GM12878 (cell line): ENCODE data around the gene RALB. TPM values are rescaled to one million over a fixed set of nuclear protein-coding genes. Genes with fewer than 3 reads are reported as not detected.

Experiments
- ATAC-seq: fragments of 200-7000 bp; cut with Tn5 transposase; 3 replicates; pipeline ENCODE4 v1.9.1; 2020; ENCODE audit warnings: mild to moderate bottlenecking, moderate library complexity
- BruUV-seq: library from RNA; stranded (reverse); fragments of 400-500 nt; replicated peaks from 2 replicates; lab custom pipeline; 2021; lab: Mats Ljungman, UMichigan
- CTCF ChIA-PET: fragments of 300-600 bp; sonication (Branson Sonifier 250); formaldehyde crosslinking; extraction: SDS; loops from one replicate; lab custom pipeline; 2021; ENCODE audit warnings: inconsistent platforms; lab: Yijun Ruan, JAX
- POLR2A ChIA-PET: fragments of 350-600 bp; formaldehyde crosslinking; extraction: SDS; loops from one replicate; lab custom pipeline; 2021; ENCODE audit warnings: inconsistent platforms; lab: Charles Lee
- RAD21 ChIA-PET: fragments of 300-600 bp; sonication (Branson Sonifier 250); formaldehyde crosslinking; loops from one replicate; lab custom pipeline; 2023; ENCODE audit warnings: antibody characterized with exemption; ENCODE audit not compliant: unreplicated experiment; lab: Charles Lee
- SMC1A ChIA-PET: fragments of 300-600 bp; sonication (Branson Sonifier 250); formaldehyde crosslinking; loops from one replicate; lab custom pipeline; 2023; ENCODE audit not compliant: unreplicated experiment, uncharacterized antibody; lab: Charles Lee
- DNase-seq: peaks from one replicate; pipeline ENCODE4 v3.0.0-alpha.2; 2011; ENCODE audit warnings: low read depth, low spot score
- FAIRE-seq: peaks from 3 replicates; lab custom pipeline; 2011; peaks lifted over from hg19 to GRCh38; lab: Jason Lieb, UNC
- H2AFZ ChIP-seq: 2 replicates; pipeline ENCODE4 v1.6.0; 2011; ENCODE audit warnings: low read depth, low read length, control low read depth; ENCODE audit not compliant: control insufficient read depth
- H3K27ac ChIP-seq: 2 replicates; pipeline ENCODE4 v1.5.1; 2011; ENCODE audit warnings: control low read depth; ENCODE audit not compliant: control insufficient read depth, insufficient read depth
- H3K27me3 ChIP-seq, 2 experiments: replicated peaks in 1 of 2; 2 replicates each; pipeline versions ENCODE4 v1.6.0 to v1.6.1; 2011; ENCODE audit warnings: low read length in 1 of 2; ENCODE audit not compliant: control insufficient read depth in 2 of 2, insufficient read depth in 2 of 2
- H3K36me3 ChIP-seq, 2 experiments: 2 replicates each; pipeline ENCODE4 v1.5.1; 2011; ENCODE audit warnings: low read length in 1 of 2; ENCODE audit not compliant: control insufficient read depth in 2 of 2, insufficient read depth in 2 of 2
- H3K4me1 ChIP-seq: 2 replicates; pipeline ENCODE4 v1.6.1; 2011; ENCODE audit warnings: mild to moderate bottlenecking, low read length, moderate library complexity, mixed read lengths; ENCODE audit not compliant: control insufficient read depth, insufficient read depth
- H3K4me2 ChIP-seq: 2 replicates; pipeline ENCODE4 v1.6.0; 2011; ENCODE audit warnings: control low read depth; ENCODE audit not compliant: control insufficient read depth, insufficient read depth
- H3K4me3 ChIP-seq: fragments of 200-600 bp; sonication (generic); 2 replicates; pipeline ENCODE4 v1.5.1; 2016
- H3K79me2 ChIP-seq: 2 replicates; pipeline ENCODE4 v1.6.0; 2011; ENCODE audit warnings: low read length; ENCODE audit not compliant: control insufficient read depth, insufficient read depth
- H3K9ac ChIP-seq: 2 replicates; pipeline ENCODE4 v1.8.0; 2011; ENCODE audit warnings: low read length, control low read depth, mixed read lengths; ENCODE audit not compliant: control insufficient read depth, insufficient read depth
- H3K9me3 ChIP-seq: replicated peaks from 3 replicates; pipeline ENCODE4 v1.5.1; 2011; ENCODE audit warnings: mild to moderate bottlenecking, low read length; ENCODE audit not compliant: control insufficient read depth, insufficient read depth
- H4K20me1 ChIP-seq: 2 replicates; pipeline ENCODE4 v1.6.0; 2011; ENCODE audit not compliant: control insufficient read depth, insufficient read depth
- BCL11A ChIP-seq: IDR thresholded peaks from 2 replicates; pipeline ENCODE4 v1.6.1; 2011; ENCODE audit warnings: low read depth, low read length
- IRF4 ChIP-seq: IDR thresholded peaks from 2 replicates; pipeline ENCODE4 v1.6.1; 2011; ENCODE audit warnings: low read depth, low read length
- MEF2A ChIP-seq: IDR thresholded peaks from 2 replicates; pipeline ENCODE4 v1.6.1; 2011; ENCODE audit warnings: low read depth, mild to moderate bottlenecking, low read length, moderate library complexity; ENCODE audit not compliant: insufficient read depth
- SMARCA5 ChIP-seq: fragments of 450-650 bp; IDR thresholded peaks from 2 replicates; pipeline ENCODE4 v1.6.1; 2017; ENCODE audit warnings: mild to moderate bottlenecking
- SPI1 ChIP-seq: IDR thresholded peaks from 2 replicates; pipeline ENCODE4 v1.6.1; 2011; ENCODE audit warnings: low read depth, mild to moderate bottlenecking, low read length, moderate library complexity, borderline replicate concordance; ENCODE audit not compliant: insufficient read depth
- TCF3 ChIP-seq: IDR thresholded peaks from 2 replicates; pipeline ENCODE4 v1.6.1; 2012; ENCODE audit warnings: low read depth, mild to moderate bottlenecking, low read length, borderline replicate concordance; ENCODE audit not compliant: insufficient read depth
- WGBS: methylation state at CpG from one replicate; pipeline ENCODE4 v1.1.6; 2016; ENCODE audit warnings: low lambda C conversion rate; ENCODE audit not compliant: insufficient replicate concordance, insufficient coverage; ENCODE audit errors: missing lambda C conversion rate; 5-methylcytosine and 5-hydroxymethylcytosine counted together
- in situ Hi-C: fragments of 300-500 bp; cut with MboI; formaldehyde crosslinking; loops from 9 replicates; pipeline ENCODE4 v1.14.3; 2018; ENCODE audit warnings: mixed read lengths
- intact Hi-C: fragments of 100-400 bp; cut with micrococcal nuclease; formaldehyde crosslinking; loops from one replicate; pipeline ENCODE4 v1.14.2; 2022; ENCODE audit not compliant: unreplicated experiment
- polyA plus RNA-seq, 11 experiments: library from polyadenylated mRNA; depleted of rRNA in 4 of 11; unstranded in 6 of 11; stranded (reverse) in 5 of 11; fragments of >200 nt; fragmentation: Nextera tagmentation in 4 of 11; fragmentation: Illumina TruSeq in 1 of 11; extraction: Ambion mirVana in 4 of 11; extraction: Trizol in 1 of 11; gene quantifications; 1 replicate in 1 of 11; 2 replicates in 10 of 11; pipeline versions ENCODE4 v1.2.1 to v1.2.3, GENCODE V29; 2011 to 2016; ENCODE audit warnings: inconsistent platforms in 2 of 11, missing spikeins in 2 of 11, low read depth in 1 of 11
- total RNA-seq, 4 experiments: library from RNA; depleted of rRNA in 3 of 4; stranded (reverse); fragments of >200 nt in 3 of 4; fragmentation: Illumina TruSeq in 1 of 4; extraction: Trizol in 1 of 4; gene quantifications; 2 replicates each; pipeline versions ENCODE4 v1.2.1 to v1.2.3, GENCODE V29; 2013 to 2021

RALB gene
- total and polyA plus RNA-seq, 10 of the 15 experiments (the other 5 are each of a cell fraction or from before 2014, with no cell fraction given) = 8.3 to 54.0 (median 24.2) TPM

DNA sequence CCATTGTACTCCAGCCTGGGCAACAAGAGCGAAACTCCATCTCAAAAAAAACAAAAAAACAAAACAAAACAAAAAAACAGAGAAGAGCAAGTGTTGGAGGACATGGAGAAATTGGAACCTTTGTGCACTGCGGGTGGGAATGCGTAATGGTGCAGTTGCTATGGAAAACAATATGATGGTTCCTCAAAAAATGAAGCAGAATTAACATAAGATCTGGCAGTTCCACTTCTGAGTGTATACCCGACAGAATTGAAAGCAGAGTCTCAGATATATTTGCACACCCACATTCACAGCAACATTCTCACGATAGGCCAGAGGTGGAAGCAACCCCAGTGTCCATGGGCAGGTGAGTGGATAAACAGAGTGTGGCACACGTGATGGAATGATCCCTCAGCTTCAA is 11.0 kb upstream of the RALB start:
- CTCF ChIA-PET = no interaction called here
- no peaks in the 10 kb centered on the region; the same call in 1 of the 2 replicates for H3K4me1 ChIP-seq
- DNase-seq (no peak), FAIRE-seq (no peak), ATAC-seq (no peak)
- no peaks in the 10 kb centered on the region for H3K27me3 ChIP-seq
- no peak overlapping the region for H3K9ac ChIP-seq
- SMC1A ChIA-PET = no interaction called here
- peaks cover 9% of the 10 kb centered on the region; the same call in 2 of the 3 replicates for H3K9me3 ChIP-seq
- POLR2A ChIA-PET = no interaction called here
- H3K4me3 ChIP-seq = no peak overlapping the region
- no peaks in the 10 kb centered on the region for H3K79me2 ChIP-seq
- RAD21 ChIA-PET = no interaction called here
- H3K4me2 ChIP-seq = no peak overlapping the region
- in situ Hi-C loops = no loop called here
- WGBS = 66% methylated on average over 6 of the region's 6 CpGs
- TF ChIP-seq MEF2A (no peak), SMARCA5 (no peak)
- H2AFZ ChIP-seq = peak overlapping the region; percentile 39; the same call in 1 of the 2 replicates
- H3K27ac ChIP-seq = no peak overlapping the region
- H3K36me3 ChIP-seq = no peaks in the 10 kb centered on the region
- H4K20me1 ChIP-seq = no peaks in the 10 kb centered on the region
- intact Hi-C loops = no loop called here
- no TSS peak for BruUV-seq

DNA sequence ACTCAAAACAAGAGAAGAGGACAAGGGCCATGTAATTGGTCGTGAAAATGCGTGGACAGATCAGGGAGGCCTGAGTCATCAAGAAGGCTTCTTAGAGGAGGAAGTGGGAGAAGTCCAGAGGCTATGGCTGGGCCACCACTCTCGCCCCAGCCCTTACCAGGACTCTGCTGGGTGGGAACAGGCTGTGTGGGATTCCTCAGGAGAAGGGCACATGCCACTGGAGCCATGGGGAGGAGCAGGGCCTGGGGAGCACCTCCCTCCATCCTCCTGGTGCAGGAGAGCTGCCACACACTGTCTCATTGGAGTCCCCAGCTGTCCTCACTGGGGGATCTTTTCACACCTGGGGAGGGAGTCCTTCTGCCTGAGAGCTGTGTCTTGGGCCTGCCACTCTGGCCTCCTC is 9.4 kb upstream of the RALB start:
- no peak for TF ChIP-seq BCL11A
- TF ChIP-seq IRF4 = no peak
- no peak for TF ChIP-seq TCF3
- 0 out of 2 replicates have a peak, but pooled peaks have one; percentile 17 for TF ChIP-seq SPI1
- no peak for FAIRE-seq
- POLR2A ChIA-PET = no interaction called here

More for the DNA sequence above, 9.4 kb upstream of the RALB start:
- ATAC-seq (no peak), DNase-seq (no peak)
- Histone ChIP-seq H4K20me1 (no peaks in the 10 kb centered on the region), H3K79me2 (no peaks in the 10 kb centered on the region), H3K27ac (no peak overlapping the region), H3K9me3 (peaks cover 9% of the 10 kb centered on the region; the same call in 2 of the 3 replicates), H3K9ac (no peak overlapping the region), H3K27me3 (no peaks in the 10 kb centered on the region), H3K4me3 (no peak overlapping the region), H3K4me2 (no peak overlapping the region), H3K4me1 (peaks cover 4% of the 10 kb centered on the region; the same call in 1 of the 2 replicates), H3K36me3 (no peaks in the 10 kb centered on the region), H2AFZ (no peak overlapping the region)
- BruUV-seq = no TSS peak
- intact Hi-C loops = no loop called here
- ChIA-PET CTCF (interaction anchor here (0.6 to 1.2 kb wide), 2 partner anchors 9 to 195 kb away, joined by 3 read pairs; partner anchors contain the start of gene RALB), SMC1A (interaction anchor here (1.2 to 1.3 kb wide), 3 partner anchors 8 to 60 kb away, joined by 3 to 5 read pairs (median 4); no protein-coding TSS in a partner anchor), RAD21 (no interaction called here)
- 51% methylated on average over 3 of the region's 3 CpGs for WGBS
- in situ Hi-C loops = no loop called here
